GM19324 (cell line): ENCODE data around the gene DNM1.

Source experiments
- ATAC-seq: cut with Tn5 transposase; IDR thresholded peaks from one replicate; pipeline ENCODE4 v1.9.1; 2021; ENCODE audit warnings: mild to moderate bottlenecking, moderate library complexity; ENCODE audit not compliant: unreplicated experiment, low FRiP score

The DNM1 gene

DNA sequence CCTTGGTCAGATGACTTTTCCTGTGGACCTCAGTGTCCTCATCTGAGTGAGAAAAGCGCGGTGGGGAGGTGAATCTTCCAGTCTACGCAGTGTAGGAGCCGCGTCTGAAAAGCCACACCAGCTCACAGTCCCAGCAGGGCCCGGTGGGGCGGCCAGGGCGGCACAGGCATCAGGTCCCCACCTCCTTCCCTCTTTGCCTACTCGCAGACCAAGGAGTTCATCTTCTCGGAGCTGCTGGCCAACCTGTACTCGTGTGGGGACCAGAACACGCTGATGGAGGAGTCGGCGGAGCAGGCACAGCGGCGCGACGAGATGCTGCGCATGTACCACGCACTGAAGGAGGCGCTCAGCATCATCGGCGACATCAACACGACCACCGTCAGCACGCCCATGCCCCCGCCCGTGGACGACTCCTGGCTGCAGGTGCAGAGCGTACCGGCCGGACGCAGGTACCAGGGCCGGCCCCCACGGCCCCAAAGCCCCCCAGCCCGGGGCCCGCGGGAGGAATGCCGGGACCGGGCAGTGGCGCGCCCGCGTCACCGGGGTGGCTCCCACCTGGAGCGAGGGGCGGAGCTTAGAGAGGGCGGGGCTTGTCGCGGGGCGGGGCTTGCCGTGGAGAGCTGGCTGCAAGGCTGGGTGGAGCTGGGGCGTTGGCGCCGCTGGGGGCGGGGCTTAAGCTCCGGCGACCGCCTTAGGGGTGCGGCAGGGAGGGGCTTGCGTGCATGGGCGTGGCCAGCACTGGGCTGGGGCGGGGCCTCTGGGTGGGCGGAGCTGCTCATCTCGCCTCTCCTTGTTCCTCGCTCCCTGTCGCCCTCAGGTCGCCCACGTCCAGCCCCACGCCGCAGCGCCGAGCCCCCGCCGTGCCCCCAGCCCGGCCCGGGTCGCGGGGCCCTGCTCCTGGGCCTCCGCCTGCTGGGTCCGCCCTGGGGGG lies 47.0 kb downstream of the DNM1 start:
- peak; percentile 73 for ATAC-seq

DNA sequence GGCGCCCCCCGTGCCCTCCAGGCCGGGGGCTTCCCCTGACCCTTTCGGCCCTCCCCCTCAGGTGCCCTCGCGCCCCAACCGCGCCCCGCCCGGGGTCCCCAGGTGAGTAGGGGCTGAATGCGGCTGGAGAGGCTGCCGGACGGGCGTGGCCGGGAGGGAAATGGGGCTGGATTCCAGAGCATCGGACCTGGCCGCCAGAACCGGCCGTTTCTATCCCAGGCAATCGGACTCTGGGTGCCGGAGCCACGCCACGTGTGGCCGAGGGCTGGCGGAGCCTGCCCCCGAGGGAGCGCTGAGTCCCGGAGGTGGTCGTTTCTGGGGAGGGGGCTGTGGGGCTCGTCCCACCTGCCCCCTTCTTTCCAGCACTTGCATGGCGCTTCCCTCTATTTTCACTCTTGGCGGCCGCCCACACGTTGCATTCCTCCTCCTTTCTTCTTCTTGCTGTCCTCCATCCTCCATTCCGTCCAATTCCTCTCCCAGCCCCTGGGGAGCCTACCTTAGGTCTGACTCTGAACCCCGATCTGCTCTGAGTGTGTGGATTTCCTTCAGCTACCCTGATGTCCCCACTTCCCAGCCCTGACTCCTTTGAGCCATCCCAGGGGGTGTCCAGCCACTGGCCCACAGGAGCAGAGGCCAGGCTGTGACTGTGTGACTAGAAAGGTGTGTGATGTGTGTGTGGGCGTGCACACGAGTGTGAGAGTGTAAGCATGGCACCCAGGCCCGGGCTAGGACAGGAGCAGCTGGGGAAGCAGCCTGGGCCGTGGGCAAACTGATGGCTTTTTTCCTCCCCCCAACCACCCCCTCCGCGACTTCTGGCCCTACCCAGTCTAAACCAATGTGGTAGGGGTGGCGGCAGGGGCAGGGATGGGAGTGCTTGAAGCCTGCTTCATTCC lies 47.9 kb downstream of the DNM1 start:
- no peak for ATAC-seq

DNA sequence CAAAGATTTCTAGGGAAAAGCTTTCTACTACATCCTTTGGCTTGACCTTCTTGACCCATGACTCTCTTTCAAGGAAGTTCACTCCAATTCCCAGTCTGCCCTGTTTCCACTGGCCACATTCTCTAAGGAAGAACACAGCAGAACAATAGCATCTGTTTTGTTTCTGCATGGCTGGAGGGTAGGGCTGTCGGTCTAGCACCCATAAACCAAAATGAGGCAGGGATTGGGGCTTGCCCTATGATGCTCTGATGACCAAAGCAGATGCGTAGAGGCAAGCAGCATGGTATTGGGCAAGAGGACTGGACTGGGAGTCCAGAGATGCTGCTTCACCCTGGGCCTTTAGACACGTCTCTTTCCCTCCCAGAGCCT lies 48.5 kb downstream of the DNM1 start:
- ATAC-seq = no peak

DNA sequence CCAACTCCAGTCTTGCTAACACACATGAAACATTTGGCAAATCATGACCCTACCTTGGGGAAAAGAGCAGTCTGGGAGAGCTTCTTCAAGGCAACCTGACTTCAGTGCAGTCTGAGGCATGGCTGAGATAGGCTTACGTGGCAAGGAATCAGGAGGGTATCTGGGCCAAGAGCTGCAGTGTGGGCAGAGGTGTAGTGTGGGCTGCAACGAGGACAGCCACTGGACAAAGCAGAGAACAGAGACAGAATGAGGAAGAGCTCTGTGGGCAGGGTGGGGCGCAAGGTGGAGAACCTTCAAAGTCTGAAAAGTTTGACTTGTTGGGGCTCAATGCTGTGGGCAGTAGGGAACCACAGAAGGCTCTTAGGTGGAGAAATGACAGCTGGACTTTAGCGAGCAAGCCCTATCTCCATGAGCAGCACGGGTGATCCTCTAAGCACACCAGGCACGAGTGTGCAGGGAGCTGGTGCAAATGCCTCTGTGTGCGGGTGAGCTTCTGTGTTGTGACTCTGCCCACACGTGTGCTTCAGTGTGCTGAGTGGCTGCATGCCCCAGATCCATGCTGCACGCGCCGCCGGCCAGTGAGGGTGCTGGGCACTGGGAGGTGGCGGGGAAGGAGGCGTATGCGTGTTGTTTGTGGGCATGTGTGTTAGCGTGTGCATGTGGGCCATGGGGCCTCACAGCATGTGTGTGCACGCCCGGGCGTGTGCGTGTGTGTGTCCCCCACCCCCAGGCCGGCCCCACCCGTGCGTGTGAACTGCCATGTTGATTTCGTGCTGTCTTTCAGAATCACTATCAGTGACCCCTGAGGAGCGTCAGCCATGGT lies 49.3 kb downstream of the DNM1 start:
- no peak for ATAC-seq

DNA sequence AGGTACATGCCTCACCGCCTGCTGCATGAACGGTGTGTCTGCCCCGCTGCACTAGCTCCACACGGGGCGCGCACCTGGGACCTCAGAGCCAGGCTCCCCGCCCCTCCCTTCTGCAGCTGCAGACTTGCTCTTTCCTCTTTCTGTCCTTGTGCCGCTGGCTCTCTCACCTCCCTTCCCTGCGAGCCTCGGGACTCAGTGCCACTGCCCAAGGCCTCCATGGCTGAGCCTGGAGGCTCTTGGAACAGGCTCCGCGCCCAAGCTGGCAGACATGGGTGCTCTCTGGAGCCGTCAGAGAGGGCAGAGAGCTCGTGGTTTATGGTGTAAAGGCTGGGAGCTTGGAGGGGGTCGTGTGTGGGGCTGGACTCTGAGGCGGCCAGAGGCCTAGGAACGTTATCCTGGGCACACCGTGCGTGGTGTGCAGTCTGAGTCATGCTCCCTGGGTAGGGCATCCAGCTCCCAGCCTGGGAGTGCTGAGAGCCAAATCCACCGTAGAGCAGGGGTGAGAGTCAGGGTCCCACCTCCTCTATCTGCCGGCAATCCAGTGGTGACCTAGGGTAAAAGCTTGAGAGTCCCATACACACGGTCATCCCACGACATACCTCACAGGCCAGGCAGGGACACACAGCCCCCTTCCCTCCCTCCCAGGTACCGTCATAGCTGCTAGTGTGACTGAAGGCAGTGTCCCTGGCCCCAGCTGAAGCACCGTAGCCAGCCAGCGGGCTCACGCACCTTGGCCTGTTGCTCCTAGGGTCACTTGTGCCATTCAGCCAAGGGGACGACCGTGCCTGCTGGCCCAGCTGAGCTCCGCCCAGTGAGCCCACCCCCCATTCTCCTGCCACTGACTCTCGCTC lies 50.2 kb downstream of the DNM1 start:
- ATAC-seq = no peak

DNA sequence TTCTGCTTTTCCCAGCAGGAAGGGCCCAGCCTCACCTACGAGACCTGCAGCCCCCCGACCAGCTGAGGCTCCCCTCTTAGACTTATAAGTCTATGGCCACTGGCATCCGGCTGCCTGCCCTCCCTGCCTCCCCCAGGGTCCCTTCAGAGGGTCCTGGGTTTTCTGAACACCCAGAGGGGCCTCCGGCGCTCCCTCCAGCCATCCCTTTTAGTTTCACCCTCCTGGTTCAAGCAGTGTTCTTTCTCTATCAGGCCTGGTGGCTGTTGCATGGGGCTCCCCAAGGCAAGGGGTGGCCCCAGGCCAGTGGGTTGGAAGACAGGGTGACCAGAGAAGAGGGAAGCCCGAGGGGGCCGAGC lies 50.8 kb downstream of the DNM1 start:
- ATAC-seq = no peak

DNA sequence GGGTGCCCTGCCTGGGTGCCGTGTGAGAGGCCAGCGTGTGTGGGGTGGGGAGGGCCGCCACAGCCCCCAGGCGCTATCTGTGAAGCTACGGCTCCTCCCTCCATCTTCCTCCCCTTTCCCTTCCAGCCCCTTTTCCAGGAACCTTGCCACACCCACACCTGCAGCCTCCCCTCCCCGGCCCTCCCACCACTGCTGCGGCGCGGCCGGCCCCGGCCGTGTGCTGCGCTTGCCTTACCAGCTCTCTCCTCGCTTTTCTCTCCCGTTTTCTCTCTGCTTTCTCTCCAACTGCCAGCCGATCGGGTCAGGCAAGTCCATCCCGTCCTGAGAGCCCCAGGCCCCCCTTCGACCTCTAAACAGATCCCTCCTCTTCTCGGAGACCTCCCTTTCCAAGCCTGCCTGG lies 51.2 kb downstream of the DNM1 start:
- no peak for ATAC-seq

DNA sequence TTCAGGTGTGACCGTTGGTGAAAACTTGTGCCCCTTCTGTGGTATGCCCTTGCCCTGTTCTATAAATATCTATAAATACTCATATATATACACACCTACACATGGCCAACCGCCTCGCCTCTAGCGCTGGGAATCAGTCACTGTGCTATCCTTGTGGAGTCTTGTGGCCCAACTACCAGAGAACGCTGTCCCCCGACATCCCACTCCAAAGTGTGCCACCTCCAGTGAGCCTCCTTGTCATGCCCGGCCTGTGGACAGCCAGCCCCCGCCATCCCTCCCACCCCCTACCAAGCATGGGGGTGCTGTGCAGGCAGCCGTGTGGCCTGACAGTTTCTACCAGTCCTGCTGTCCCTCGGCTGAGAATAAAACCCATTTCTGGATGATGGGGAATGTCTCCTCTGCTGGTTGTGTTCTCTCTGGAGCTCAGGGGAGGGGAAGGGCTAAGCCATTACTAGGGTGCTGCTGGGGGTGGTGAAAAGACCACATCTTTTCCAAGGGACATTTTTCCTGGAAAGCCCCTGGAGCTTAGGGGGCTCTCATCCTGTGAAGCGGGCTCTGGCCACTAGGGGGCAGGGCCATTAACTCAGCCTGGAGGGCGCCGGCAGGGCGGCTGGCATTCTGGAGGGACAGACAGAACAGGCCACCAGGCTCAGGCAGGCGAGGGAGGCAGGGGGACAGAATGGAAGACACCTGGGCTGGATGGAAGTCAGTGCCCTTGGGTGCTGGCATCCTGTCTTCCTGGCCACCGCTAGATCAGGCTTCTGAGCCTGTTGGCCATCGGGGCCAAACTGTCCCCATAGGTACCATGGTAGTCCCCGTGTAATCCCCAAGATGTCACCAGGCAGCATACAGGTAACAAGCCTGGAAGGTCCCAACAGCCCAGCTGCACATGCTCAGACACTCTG lies 51.9 kb downstream of the DNM1 start:
- ATAC-seq = no peak

DNA sequence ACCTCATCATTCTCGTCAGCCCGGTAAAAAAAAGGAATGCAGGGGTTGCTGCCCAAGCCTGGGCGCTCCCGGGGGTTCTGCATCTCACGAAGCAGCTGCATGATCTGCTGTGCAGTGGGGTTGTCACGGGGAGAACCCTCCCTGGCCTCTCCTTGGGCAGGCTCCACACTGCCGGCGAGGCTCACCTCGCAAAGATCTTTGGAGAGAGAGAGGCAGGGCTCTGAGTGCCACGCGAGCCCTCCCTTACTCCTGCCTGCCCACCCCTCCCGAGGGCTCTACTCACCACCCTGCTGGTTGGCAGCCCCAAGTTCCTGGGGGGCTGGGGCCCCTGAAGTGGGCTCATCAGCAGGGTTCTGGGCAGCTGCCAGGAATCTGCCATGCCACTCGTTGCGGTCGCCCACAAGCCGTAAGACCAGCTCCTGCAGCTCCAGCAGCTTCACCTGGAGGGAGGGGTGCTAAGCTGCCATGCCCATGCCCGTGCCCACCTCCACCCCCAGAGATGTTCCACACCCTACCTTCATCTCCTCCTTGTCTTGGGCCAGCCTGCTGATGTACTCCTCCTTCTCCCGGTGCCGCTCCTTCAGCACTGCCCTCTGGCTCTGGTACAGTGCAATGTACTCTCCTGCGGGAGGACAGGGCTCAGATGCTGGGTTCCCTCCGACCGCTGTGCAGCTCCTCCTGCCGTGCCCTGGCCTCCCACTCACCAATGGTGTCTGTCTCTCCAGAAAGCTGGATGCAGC lies 54.1 kb downstream of the DNM1 start:
- no peak for ATAC-seq

DNA sequence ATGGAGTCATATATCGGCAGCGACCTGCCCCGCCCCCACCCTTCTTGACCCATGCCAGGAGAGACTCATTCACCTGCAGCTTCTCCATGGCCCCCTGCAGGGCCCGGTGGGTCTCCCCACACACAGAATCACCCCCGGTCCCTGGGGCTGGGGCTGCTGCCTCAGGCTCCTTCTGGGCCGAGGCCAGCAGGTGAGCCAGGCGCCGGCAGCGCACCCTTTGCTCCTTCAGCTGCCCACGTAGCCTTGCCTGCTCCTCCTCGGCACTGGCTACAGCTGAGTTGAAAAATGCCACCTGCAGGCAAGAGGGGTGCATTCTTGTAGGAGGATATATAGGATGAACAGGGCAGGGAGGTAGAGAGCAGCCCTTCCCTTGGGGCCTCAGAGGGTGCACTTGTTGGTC lies 54.7 kb downstream of the DNM1 start:
- ATAC-seq = no peak

DNA sequence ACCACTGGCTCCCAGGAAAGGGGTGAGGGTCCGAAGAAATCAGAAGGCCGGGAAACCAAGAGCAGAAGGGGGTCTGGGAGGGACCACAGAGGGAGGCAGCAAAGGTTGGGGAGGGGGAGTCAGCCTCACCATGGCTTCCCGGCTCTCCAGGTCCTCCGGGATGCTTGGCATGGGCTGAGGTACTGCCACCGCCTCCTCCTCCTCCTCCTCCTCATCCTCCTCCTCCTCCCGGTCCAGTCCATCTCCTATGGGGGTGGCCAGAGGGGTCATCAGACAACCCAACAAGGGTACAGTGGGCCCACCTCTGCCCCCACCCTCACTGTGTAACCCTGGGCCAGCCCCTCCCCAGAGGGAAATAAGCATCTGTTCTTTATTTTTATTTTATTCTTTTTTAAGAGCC lies 55.1 kb downstream of the DNM1 start:
- no peak for ATAC-seq

DNA sequence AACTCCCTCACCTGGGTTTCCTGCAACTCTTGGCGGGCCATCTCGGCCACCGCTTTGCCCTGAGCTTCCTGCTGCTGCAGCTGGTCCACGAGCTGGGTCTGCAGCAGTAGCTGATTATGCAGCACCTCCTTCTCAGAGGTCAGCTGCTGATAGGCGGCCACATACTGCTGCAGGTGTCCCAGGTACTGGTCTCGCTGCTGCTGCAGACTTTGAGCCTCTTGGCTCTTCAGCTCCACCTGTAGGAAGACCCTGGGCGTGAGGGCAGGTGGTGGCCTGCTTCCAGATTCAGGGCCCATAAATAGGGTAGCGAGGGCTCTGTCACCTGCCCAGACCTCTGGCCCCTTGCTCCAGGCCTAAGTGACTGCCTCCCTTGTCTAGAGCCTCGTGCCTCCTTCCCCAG lies 56.0 kb downstream of the DNM1 start:
- no peak for ATAC-seq

DNA sequence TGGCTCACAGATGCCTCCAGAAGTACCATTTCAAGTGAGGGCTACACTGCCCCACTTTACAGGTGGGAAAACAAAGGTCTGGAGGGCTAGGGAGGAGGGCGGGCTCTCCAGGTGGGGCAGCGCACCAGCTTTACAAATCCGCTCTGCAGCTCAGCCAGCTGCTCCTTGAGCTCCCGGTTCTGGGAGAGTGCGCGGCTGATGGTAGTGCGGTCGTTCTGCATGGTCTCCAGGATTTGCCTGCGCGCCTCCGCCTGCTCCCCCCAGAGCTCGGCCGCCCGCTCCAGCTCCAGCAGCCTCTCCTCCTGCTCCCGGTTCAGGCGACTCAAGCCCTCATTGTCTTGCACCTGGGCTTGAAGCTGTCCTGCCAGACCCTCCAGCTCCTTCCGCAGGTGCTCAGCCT lies 57.2 kb downstream of the DNM1 start:
- ATAC-seq = no peak

DNA sequence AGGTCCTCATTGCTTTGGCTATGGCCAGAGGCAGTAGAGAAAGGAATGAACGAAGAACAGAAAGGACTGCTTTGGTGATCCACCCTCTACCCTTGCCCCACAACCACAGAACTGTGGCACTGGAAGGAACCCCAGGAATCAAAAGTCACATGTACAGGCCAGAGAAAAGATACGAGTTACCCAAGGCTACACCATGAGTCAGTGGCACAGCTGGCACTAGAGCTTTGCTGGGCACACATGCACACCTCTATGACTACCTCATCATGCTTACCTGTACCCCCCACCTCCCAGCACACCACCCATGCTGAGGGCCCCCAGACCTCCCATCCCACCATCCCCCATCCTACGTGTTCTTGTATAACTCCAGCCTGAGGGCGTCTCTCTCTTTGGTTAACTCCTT lies 59.5 kb downstream of the DNM1 start:
- ATAC-seq = no peak

DNA sequence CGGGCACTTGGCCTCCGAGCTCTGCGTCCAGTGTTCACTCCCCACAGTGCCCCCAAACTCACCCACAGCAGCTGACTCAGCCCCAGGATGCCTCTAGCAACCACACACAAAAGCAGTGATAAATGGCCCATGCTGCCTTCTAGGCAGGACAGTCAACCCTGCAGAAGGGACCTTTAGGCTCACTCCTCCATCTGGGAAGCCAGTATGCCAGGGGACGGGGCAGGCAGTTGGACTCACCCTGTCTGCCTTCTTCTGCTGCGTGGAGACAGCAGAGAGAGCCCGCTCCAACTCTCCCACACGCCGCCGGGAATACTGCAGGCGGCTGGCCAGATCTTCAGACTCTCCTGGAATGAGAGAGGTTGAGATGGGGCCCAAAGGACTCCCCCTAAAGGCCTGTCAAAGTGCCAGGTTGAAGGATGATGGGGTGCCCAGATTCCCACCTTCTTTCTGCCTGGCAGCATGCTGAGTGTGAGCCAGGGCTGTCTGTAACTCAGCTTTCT lies 62.2 kb downstream of the DNM1 start:
- ATAC-seq = no peak

DNA sequence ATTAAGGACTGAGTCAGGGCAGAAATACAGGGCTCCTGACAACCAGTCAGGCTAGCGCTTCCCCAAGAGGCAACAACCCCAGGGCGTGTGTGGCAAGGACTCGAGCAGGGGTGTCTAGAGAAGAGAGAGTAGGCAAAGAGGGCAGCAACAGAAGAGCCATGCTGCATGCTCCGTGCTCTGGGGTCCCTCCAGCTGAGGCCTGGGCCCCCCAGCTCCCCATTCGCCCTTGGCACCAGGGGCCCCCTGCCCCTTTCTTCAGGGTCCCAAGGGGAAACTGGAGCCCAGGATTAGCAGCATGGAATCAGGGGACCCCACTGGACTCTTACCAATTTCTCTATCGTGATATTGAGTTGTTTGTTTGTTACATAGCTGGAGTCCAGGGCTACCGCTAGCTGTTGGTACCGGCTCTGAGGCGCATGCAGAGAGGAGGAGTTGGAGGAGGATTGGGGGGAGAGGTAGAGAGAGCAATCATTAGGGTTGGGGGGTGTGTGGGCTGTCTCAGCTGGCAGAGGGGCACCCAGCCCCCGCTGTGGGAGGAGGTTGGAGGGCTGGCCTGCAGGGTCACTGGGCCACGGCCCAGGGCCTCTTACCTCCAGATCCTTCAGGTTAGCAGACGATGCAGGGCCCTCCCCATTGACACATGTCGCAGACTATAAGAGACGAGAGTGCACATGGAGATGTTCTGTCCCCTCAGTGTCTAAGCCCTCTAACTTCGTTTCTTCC lies 63.9 kb downstream of the DNM1 start:
- no peak for ATAC-seq

DNA sequence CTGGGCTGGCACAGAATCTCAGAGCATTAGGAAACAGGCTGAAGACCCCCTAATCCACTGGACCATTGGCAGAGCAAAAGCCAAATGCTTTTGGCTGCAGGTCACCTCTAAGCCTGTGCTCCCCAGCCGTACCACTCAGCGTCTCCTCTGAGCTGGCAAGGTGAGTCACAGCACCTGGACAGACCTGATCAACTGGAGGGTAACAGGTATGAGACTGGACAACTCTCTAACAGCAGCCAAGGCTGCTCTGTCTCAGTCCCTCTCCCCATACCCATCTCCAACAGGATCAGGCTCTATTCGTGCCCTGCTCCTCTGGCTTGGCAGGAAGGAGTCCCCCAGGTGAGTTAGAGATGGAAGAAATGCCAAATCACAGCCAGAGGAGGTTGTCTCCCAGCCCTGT lies 67.9 kb downstream of the DNM1 start:
- ATAC-seq = no peak
